ENCODE measurements around the gene GATC. TPM values are rescaled to one million over a fixed set of nuclear protein-coding genes. Genes with fewer than 3 reads are reported as not detected.
A peak's percentile ranks its signal among the peaks of the same experiment; 100 is the strongest.

Gene GATC
- total RNA-seq, 4 donors from 2014 or later, result 18.6 to 37.1 (median 27.3) TPM

DNA sequence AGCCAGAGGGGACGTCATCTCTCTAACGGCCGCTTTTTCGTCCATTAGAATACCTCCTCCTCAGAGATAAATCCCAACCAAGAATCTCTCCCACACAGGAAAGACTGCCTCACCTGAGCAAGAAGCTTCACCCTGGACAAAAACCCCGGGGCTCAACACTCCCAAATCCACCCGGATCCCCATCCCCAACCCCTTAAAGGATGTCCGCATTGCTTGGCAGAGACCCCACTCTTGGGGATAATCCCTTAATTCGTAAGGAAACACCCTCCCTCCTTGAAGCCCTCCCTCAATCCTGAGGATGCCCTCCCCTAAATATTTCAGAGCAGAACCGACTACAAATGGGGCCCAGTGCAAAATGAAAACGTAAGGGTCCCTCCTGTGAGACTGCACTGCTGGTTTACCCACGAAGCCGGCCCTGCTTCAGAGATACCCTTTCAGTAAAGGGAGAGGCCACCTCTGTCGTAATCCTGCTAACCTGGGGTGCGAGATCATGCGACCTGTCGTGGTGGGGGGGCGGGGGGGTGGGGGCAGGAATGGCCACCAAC is 49.0 kb downstream of the GATC start:
- Histone ChIP-seq H3K36me3 (peaks cover 0 to 17% (median 0%) of the 10 kb centered on the region in 3 donors), H3K27ac (peak overlapping the region; percentile 84 to 88 (median 88)), H3K9me3 (no peaks in the 10 kb centered on the region), H3K27me3 (no peaks in the 10 kb centered on the region), H3K4me1 (peaks cover 0 to 15% (median 7%) of the 10 kb centered on the region in 4 donors), H3K4me3 (peak overlapping the region; percentile 70 to 95 (median 90))
- peak in 1 of 3 donors; percentile 48 for DNase-seq
- TF ChIP-seq, protein P1, sequence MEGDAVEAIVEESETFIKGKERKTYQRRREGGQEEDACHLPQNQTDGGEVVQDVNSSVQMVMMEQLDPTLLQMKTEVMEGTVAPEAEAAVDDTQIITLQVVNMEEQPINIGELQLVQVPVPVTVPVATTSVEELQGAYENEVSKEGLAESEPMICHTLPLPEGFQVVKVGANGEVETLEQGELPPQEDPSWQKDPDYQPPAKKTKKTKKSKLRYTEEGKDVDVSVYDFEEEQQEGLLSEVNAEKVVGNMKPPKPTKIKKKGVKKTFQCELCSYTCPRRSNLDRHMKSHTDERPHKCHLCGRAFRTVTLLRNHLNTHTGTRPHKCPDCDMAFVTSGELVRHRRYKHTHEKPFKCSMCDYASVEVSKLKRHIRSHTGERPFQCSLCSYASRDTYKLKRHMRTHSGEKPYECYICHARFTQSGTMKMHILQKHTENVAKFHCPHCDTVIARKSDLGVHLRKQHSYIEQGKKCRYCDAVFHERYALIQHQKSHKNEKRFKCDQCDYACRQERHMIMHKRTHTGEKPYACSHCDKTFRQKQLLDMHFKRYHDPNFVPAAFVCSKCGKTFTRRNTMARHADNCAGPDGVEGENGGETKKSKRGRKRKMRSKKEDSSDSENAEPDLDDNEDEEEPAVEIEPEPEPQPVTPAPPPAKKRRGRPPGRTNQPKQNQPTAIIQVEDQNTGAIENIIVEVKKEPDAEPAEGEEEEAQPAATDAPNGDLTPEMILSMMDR (IDR thresholded peaks at IDR 0.05), result no peak
- TF ChIP-seq POLR2A (IDR thresholded peaks at IDR 0.05), result no peak

DNA sequence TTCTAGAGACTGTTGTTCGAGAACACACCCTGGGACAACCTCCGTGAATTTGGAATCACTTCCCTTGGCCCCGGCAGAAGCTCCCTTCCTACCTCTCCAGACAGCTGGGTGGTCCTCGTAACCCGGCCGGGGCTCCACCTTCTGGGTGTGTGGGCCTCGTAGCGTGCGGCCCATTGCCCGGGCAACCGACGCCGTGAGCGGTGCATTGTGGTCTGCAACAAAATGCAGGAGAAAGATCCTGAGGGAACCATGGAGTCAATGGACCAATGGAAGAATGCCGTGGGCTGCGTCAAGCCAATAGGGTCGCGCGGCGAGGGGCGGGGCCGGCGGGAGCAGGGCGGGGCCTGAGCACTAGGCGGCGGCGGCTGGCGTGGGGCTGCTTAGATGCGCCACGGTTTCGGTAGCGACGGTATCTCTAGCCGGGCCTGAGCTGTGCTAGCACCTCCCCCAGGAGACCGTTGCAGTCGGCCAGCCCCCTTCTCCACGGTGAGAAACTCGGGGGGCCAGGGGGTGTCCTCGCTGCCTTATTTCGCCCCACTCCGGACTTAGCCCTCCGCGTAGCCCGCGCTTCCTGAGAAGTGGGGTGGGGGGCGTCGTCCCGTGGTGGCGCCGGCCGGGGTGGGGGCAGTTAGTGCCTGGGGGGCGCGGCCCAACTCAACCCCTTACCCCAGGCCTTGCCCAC is 49.6 kb downstream of the GATC start, which contains the start of gene DYNLL1:
Gene DYNLL1 (plus strand): TSS at position 383 of the 682 bp plus-strand sequence. CDS start 309 bp downstream, outside the sequence.
- H3K4me1 ChIP-seq, result peaks cover 0 to 15% (median 7%) of the 10 kb centered on the region in 4 donors
- peak within 1 kb of the TSS; percentile 70 to 95 (median 90) for H3K4me3 ChIP-seq
- peak; percentile 97 to 98 (median 98) for DNase-seq
- H3K9me3 ChIP-seq, result no peaks in the 10 kb centered on the region
- TF ChIP-seq, protein P1 (IDR thresholded peaks at IDR 0.05), result peak in 3 of 6 experiments; percentile 18 to 25 (median 22)
- TF ChIP-seq POLR2A (IDR thresholded peaks at IDR 0.05), result peak; percentile 80 to 86
- peak within 1 kb of the TSS; percentile 84 to 88 (median 88) for H3K27ac ChIP-seq
- H3K36me3 ChIP-seq, result peaks cover 0 to 17% (median 0%) of the 10 kb centered on the region in 3 donors
- no peaks in the 10 kb centered on the region for H3K27me3 ChIP-seq

DNA sequence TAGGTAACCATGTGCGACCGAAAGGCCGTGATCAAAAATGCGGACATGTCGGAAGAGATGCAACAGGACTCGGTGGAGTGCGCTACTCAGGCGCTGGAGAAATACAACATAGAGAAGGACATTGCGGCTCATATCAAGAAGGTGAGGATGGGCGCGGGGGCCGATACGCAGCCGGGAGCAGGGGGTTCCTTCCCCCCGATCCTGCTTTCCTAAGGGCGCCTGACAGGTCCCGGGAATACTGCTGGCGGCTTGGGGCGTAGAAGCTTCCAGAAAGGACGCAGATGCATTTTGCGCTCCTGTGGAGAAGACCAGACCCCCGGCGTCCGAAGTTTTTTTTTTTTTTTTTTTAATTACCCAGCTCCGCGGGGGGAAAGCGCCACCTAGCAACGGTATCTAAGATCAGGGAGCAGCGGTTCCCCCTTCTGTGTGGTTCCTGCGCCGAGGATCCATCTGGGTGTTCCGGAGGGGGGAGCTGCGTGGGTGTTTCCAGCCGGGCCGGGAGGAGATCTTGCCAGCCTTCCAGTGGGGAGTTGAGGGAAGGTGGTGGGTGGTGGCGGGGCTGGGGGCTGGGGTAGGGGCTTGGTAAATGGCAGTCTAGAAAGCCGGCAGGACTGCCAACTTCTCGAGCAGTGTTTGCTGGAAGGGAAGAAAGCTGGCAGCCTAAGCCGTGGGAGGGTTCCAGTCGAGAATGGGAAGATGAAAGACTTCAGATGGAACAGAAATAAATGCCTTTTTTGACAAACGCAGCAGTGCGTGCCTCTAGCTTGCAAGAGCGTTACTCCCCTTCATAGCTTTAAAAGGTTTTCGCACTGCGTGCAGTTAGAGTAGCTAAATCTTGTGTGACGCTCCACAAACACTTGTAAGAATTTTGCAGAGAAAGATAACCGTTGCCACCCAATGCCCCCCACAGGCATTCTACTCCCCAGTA is 50.4 kb downstream of the GATC start:
- no peak for TF ChIP-seq POLR2A (IDR thresholded peaks at IDR 0.05)
- TF ChIP-seq, protein P1 (IDR thresholded peaks at IDR 0.05), result no peak
- Histone ChIP-seq H3K4me3 (peak overlapping the region; percentile 70 to 95 (median 90)), H3K4me1 (peaks cover 0 to 15% (median 7%) of the 10 kb centered on the region in 4 donors), H3K9me3 (no peaks in the 10 kb centered on the region), H3K27ac (peak overlapping the region; percentile 84 to 88 (median 88)), H3K27me3 (no peaks in the 10 kb centered on the region), H3K36me3 (peaks cover 0 to 17% (median 0%) of the 10 kb centered on the region in 3 donors)
- DNase-seq, result peak; percentile 71 to 80 (median 71)

DNA sequence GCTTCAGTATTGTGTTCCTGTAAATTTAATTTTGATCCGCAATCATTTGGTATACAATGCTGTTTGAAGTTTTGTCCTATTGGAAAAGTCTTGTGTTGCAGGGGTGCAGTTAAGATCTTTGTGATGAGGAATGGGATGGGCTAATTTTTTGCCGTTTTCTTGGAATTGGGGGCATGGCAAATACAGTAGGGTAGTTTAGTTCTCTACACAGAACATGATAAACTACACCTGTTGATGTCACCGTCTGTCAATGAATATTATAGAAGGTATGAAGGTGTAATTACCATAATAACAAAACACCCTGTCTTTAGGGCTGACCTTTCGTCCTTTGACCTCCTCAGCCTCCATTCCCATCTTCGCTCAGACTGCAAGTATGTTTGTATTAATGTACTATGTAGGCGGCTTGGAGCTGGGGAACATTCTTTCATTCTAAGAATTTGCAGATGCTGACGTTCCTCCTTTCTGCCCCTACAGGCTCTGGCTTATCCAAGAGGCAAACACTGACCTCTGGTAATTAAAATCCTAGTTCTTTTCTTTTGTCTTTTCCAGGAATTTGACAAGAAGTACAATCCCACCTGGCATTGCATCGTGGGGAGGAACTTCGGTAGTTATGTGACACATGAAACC is 51.4 kb downstream of the GATC start:
- peaks cover 0 to 18% (median 0%) of the 10 kb centered on the region in 3 donors for H3K36me3 ChIP-seq
- H3K4me1 ChIP-seq, result peaks cover 0 to 15% (median 7%) of the 10 kb centered on the region in 4 donors
- peak overlapping the region; percentile 70 to 95 (median 90) for H3K4me3 ChIP-seq
- TF ChIP-seq, protein P1 (IDR thresholded peaks at IDR 0.05), result peak in 3 of 6 experiments; percentile 1 to 5 (median 4)
- no peak for TF ChIP-seq POLR2A (IDR thresholded peaks at IDR 0.05)
- no peaks in the 10 kb centered on the region for H3K9me3 ChIP-seq
- H3K27me3 ChIP-seq, result no peaks in the 10 kb centered on the region
- peak in 1 of 3 donors; percentile 57 for DNase-seq
- peak overlapping the region in 3 of 4 donors; percentile 87 to 88 (median 88) for H3K27ac ChIP-seq

Measured in Peyer's patch (tissue), 4 donors.